Chondrocyte (in vitro differentiated cells): ENCODE results near the gene SMG5. TPM values are rescaled to one million over a fixed set of nuclear protein-coding genes. Genes with fewer than 3 reads are reported as not detected.

Experiments
- DNase-seq: peaks from one replicate; pipeline ENCODE4 v3.0.0; 2021; ENCODE audit warnings: mixed read lengths, low spot score
- H3K27ac Mint-ChIP-seq: one replicate; pipeline ENCODE4 v1.8.0; 2021; ENCODE audit warnings: mild to moderate bottlenecking, moderate library complexity, mixed read lengths; ENCODE audit not compliant: unreplicated experiment
- H3K27me3 Mint-ChIP-seq: 2 replicates; pipeline ENCODE4 v1.8.0; 2021; ENCODE audit warnings: low read depth, mixed read lengths
- H3K36me3 Mint-ChIP-seq: 2 replicates; pipeline ENCODE4 v1.8.0; 2021; ENCODE audit warnings: low read depth, mixed read lengths
- H3K4me1 Mint-ChIP-seq: 2 replicates; pipeline ENCODE4 v1.8.0; 2021; ENCODE audit warnings: low read depth, mild to moderate bottlenecking, mixed read lengths
- H3K4me3 Mint-ChIP-seq: one replicate; pipeline ENCODE4 v1.8.0; 2021; ENCODE audit warnings: mild to moderate bottlenecking, moderate library complexity, mixed read lengths; ENCODE audit not compliant: unreplicated experiment
- H3K9me3 Mint-ChIP-seq: 2 replicates; pipeline ENCODE4 v1.8.0; 2021; ENCODE audit warnings: low read depth, mixed read lengths
- total RNA-seq: library from RNA; stranded (reverse); gene quantifications from 3 replicates; pipeline ENCODE4 v1.2.1, GENCODE V29; 2021
- TF ChIP-seq, protein P1 (sequence below): fragments of 200-600 bp; sonication (generic); IDR thresholded peaks from 2 replicates; pipeline ENCODE4 v1.5.0; 2021; ENCODE audit warnings: antibody characterized with exemption, mild to moderate bottlenecking, moderate library complexity

Gene SMG5
- total RNA-seq, 1 donor from 2014 or later: 73.5 TPM

DNA sequence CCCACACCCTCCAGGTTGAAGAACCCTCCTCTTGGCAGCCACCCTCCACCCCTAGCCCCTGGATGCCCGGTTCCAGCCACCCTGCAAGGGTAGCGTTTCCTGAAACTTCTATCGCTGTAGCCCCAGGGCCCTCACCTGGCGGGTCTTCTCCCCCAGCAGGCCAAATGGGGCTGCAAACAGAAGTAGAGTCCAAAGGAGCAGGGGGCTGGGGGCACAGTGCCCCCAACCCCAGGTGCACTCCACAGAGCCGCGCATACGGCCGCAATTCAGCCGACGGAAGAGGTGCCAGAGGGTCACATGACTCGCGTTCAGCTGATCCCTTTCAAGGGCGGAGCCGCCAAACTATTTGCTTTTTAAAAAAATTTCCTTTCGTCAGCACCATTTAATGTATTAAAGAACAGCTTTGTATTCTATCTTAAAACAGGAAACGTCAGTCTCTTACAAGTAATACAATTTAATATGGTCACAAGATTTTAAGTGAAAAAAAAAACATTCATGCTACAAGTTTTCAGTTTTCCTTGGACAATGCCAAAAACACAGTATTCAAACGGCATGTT is 12.8 kb upstream of the SMG5 start, which contains the start of gene GLMP:
TSS of gene GLMP (minus strand) at position 289 of the 557 bp plus-strand sequence. CDS start at position 255, 34 bp downstream.
- H3K27ac Mint-ChIP-seq: peak within 1 kb of the TSS; percentile 87
- TF ChIP-seq, protein P1, sequence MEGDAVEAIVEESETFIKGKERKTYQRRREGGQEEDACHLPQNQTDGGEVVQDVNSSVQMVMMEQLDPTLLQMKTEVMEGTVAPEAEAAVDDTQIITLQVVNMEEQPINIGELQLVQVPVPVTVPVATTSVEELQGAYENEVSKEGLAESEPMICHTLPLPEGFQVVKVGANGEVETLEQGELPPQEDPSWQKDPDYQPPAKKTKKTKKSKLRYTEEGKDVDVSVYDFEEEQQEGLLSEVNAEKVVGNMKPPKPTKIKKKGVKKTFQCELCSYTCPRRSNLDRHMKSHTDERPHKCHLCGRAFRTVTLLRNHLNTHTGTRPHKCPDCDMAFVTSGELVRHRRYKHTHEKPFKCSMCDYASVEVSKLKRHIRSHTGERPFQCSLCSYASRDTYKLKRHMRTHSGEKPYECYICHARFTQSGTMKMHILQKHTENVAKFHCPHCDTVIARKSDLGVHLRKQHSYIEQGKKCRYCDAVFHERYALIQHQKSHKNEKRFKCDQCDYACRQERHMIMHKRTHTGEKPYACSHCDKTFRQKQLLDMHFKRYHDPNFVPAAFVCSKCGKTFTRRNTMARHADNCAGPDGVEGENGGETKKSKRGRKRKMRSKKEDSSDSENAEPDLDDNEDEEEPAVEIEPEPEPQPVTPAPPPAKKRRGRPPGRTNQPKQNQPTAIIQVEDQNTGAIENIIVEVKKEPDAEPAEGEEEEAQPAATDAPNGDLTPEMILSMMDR: no peak
- H3K4me3 Mint-ChIP-seq: peak within 1 kb of the TSS; percentile 87
- DNase-seq: no peak
- H3K27me3 Mint-ChIP-seq: no peaks in the 10 kb centered on the region
- H3K36me3 Mint-ChIP-seq: peaks cover 2% of the 10 kb centered on the region
- H3K4me1 Mint-ChIP-seq: peaks cover 41% of the 10 kb centered on the region
- no peaks in the 10 kb centered on the region for H3K9me3 Mint-ChIP-seq

DNA sequence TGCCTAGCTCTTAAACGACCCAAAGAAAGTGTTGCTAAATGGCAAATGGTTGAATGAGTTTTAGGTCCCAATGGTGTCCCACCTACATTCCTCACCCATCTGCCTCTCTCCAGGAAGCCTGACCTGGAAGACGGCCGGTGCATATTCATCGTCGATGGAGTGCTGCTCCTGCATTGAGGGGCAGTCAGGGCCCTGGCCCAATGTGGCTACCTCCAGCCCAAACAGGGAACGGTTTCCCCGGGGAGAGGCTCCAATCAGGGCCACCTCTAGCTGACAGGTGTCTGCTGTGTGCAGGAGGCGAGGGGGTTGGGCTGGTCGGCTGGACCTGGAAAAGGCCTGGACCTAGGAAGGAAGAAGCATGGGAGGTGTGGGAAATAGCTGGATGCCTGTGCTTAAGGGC is 11.3 kb upstream of the SMG5 start:
- Mint-ChIP-seq H3K36me3 (peaks cover 4% of the 10 kb centered on the region), H3K4me3 (no peak overlapping the region), H3K27ac (no peak overlapping the region), H3K27me3 (no peaks in the 10 kb centered on the region), H3K9me3 (no peaks in the 10 kb centered on the region), H3K4me1 (peaks cover 48% of the 10 kb centered on the region)
- TF ChIP-seq, protein P1: no peak
- DNase-seq: no peak

DNA sequence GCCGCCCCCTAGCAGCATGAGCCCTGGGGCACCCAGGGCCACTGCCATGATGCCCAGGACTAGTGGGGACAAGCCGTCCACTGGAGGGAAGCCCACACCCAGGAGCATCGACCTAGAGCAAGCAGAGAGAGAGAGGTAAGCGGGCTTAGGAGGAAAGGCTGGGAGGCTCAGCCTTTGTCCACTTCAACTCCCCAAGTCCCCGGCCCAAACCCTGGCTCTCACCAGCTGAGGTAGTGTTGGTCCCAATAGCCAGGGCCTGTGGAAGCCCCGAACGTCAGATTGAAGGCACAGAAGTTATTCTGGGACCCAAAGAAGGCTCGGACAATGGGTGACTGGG is 10.4 kb upstream of the SMG5 start:
- H3K4me3 Mint-ChIP-seq: no peak overlapping the region
- TF ChIP-seq, protein P1: no peak
- no peak for DNase-seq
- peaks cover 4% of the 10 kb centered on the region for H3K36me3 Mint-ChIP-seq
- H3K27me3 Mint-ChIP-seq: no peaks in the 10 kb centered on the region
- H3K9me3 Mint-ChIP-seq: no peaks in the 10 kb centered on the region
- H3K4me1 Mint-ChIP-seq: peaks cover 48% of the 10 kb centered on the region
- H3K27ac Mint-ChIP-seq: peak overlapping the region; percentile 74

DNA sequence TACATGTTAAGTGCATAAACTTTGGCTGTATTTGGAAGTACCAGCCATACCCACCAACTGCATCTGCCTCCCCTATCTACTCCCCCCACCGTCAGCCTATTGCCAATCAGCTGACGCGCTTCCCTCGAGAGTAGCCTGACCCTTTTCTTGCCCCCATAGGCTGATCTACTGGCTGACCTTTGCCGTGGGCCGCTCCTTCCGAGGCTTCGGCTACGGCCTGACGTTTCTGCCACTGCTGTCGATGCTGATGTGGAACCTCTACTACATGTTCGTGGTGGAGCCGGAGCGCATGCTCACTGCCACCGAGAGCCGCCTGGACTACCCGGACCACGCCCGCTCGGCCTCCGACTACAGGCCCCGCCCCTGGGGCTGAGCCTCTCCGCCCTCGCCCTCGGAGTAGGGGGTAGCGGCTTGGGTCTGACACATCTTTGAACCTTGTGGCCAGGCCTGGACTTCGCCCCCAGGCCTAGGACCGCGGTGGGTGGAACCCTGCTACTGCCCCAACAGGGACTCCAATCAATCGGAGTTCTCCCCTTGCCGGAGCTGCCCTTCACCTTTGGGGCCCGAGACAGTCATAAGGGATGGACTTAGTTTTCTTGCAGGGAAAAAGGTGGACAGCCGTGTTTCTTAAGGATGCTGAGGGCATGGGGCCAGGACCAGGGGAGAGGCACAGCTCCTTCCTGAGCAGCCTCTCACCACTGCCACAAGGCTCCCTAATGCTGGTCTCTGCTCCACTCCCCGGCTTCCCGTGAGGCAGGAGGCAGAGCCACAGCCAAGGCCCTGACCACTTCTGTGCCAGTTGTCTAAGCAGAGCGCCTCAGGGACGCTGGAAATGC is 8.8 kb upstream of the SMG5 start:
- peak overlapping the region; percentile 97 for H3K4me3 Mint-ChIP-seq
- peak overlapping the region; percentile 98 for H3K27ac Mint-ChIP-seq
- H3K9me3 Mint-ChIP-seq: no peaks in the 10 kb centered on the region
- TF ChIP-seq, protein P1: no peak
- peak; percentile 97 for DNase-seq
- H3K4me1 Mint-ChIP-seq: peaks cover 48% of the 10 kb centered on the region
- peaks cover 4% of the 10 kb centered on the region for H3K36me3 Mint-ChIP-seq
- no peaks in the 10 kb centered on the region for H3K27me3 Mint-ChIP-seq

DNA sequence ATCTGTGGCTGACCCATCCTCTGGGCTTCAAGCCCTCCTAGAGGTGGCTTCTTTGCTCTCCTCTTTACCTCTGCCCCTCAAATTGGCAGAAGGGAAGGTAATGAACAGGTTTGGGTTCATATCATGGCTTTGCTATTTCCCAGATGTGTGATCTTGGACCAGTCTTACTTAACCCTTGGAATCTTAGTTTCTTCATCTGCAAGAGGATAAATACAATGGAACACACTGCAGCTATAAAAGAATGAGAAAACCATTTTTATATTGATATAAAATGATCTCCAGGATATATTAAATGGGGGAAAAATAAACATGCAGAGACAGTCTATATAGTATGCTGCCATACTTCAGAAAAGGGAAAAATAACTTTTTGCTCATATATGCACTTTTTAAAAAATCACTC is 7.2 kb upstream of the SMG5 start:
- H3K4me3 Mint-ChIP-seq: no peak overlapping the region

More for the DNA sequence above, 7.2 kb upstream of the SMG5 start:
- Mint-ChIP-seq H3K4me1 (peaks cover 36% of the 10 kb centered on the region), H3K9me3 (no peaks in the 10 kb centered on the region), H3K27me3 (no peaks in the 10 kb centered on the region), H3K36me3 (peaks cover 4% of the 10 kb centered on the region), H3K27ac (no peak overlapping the region)
- TF ChIP-seq, protein P1: no peak
- DNase-seq: no peak
